AG10803 (cell line): ENCODE results near the gene EHHADH.

Source experiments
- DNase-seq: peaks from one replicate; pipeline ENCODE4 v3.0.0; 2010; ENCODE audit warnings: low read depth
- H3K4me3 ChIP-seq: 2 replicates; pipeline ENCODE4 v1.5.1; 2011; ENCODE audit warnings: mild to moderate bottlenecking, low read length, control low read depth
- CTCF ChIP-seq: conservative IDR thresholded peaks from 2 replicates; pipeline ENCODE4 v1.5.1; 2011; ENCODE audit warnings: mild to moderate bottlenecking, low read length, control low read depth, inconsistent platforms

Gene EHHADH

GRCh38 chr3:185208823-185209222 is 45.0 kb downstream of the EHHADH start:
- H3K4me3 ChIP-seq = no peak overlapping the region
- DNase-seq = no peak
- no peak for TF ChIP-seq CTCF

- peak; percentile 59 for DNase-seq
- TF ChIP-seq CTCF = no peak
- no peak overlapping the region for H3K4me3 ChIP-seq
Measured at GRCh38 chr3:185207931-185208746, 45.7 kb downstream of the EHHADH start.

GRCh38 chr3:185207481-185207880 is 46.4 kb downstream of the EHHADH start:
- no peak for DNase-seq
- no peak overlapping the region for H3K4me3 ChIP-seq
- TF ChIP-seq CTCF = no peak

- no peak for DNase-seq
- H3K4me3 ChIP-seq = no peak overlapping the region
- no peak for TF ChIP-seq CTCF
Measured at GRCh38 chr3:185205865-185206264, 48.0 kb downstream of the EHHADH start.

GRCh38 chr3:185204894-185205293 is 49.0 kb downstream of the EHHADH start:
- no peak for TF ChIP-seq CTCF
- no peak for DNase-seq
- H3K4me3 ChIP-seq = no peak overlapping the region

GRCh38 chr3:185200639-185201038 is 53.2 kb downstream of the EHHADH start:
- TF ChIP-seq CTCF = no peak
- peak; percentile 65 for DNase-seq

GRCh38 chr3:185199671-185200070 is 54.2 kb downstream of the EHHADH start:
- no peak overlapping the region for H3K4me3 ChIP-seq
- no peak for TF ChIP-seq CTCF
- DNase-seq = no peak

More at GRCh38 chr3:185200639-185201038, 53.2 kb downstream of the EHHADH start:
- no peak overlapping the region for H3K4me3 ChIP-seq
